ENCODE results near the gene JARID2.

Gene JARID2

DNA sequence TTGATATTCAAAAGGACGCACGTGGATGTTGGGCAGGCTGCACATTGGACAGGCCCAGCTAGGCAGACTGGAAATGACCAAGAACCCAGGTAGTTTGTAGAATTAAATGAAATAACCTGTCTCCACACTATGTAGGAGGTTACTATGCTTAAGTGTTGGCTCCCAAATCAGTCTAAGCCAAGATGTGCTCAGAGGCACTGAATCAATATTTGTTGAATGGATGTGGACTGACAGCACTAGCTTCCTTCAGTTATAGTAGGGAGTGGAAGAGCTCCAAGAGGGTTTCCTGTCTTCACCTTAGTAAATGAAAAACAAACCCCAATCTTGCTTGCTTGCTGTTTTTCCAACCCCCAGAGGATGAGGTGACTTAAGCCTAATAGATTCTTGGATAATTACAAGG lies 180.5 kb downstream of the JARID2 start:
- H3K9ac ChIP-seq (ENCODE audit: low read depth, low read length): no peak overlapping the region
- no peak overlapping the region for H3K4me3 ChIP-seq (ENCODE audit: low read length)
- no peaks in the 10 kb centered on the region for H3K36me3 ChIP-seq (ENCODE audit: insufficient read depth, low read length)
- no peak overlapping the region for H3K4me2 ChIP-seq (ENCODE audit: low read length)
- peaks cover 27% of the 10 kb centered on the region for H3K4me1 ChIP-seq (ENCODE audit: control insufficient read depth, insufficient read depth, low read length)
- no peaks in the 10 kb centered on the region for H3K9me3 ChIP-seq (replicated peaks; ENCODE audit: low read length)
- H3K27me3 ChIP-seq (ENCODE audit: control insufficient read depth, insufficient read depth, low read length): no peaks in the 10 kb centered on the region

DNA sequence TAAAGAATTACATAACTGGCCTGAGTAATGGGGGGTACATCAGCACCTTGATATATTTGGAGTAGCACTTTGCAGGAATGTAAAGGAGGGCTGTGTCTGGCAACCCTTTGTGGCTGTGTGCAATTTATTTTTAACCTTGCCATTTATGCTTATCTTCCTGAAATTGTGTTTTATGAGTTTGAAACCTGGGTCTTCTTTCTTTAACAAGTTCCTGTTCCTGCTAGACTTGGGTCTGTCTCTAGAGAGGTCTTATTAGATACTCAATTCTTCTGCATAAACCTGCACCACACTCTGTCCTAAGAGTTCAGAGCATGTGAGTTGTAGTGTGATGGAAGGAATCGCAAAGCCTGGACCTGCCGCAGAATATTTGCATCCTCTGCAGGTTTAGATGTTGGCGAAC lies 181.0 kb downstream of the JARID2 start:
- H3K4me3 ChIP-seq (ENCODE audit: low read length): no peak overlapping the region
- no peak overlapping the region for H3K9ac ChIP-seq (ENCODE audit: low read depth, low read length)
- peaks cover 32% of the 10 kb centered on the region for H3K4me1 ChIP-seq (ENCODE audit: control insufficient read depth, insufficient read depth, low read length)
- H3K36me3 ChIP-seq (ENCODE audit: insufficient read depth, low read length): no peaks in the 10 kb centered on the region
- H3K27me3 ChIP-seq (ENCODE audit: control insufficient read depth, insufficient read depth, low read length): no peaks in the 10 kb centered on the region
- no peak overlapping the region for H3K4me2 ChIP-seq (ENCODE audit: low read length)
- H3K9me3 ChIP-seq (replicated peaks; ENCODE audit: low read length): no peaks in the 10 kb centered on the region

GRCh38 chr6:15427331-15428070 lies 181.6 kb downstream of the JARID2 start:
- Histone ChIP-seq H3K9ac (ENCODE audit: low read depth, low read length) (no peak overlapping the region), H3K4me3 (ENCODE audit: low read length) (no peak overlapping the region), H3K4me2 (ENCODE audit: low read length) (no peak overlapping the region), H3K9me3 (replicated peaks; ENCODE audit: low read length) (no peaks in the 10 kb centered on the region), H3K27me3 (ENCODE audit: control insufficient read depth, insufficient read depth, low read length) (no peaks in the 10 kb centered on the region), H3K4me1 (ENCODE audit: control insufficient read depth, insufficient read depth, low read length) (peaks cover 38% of the 10 kb centered on the region), H3K36me3 (ENCODE audit: insufficient read depth, low read length) (no peaks in the 10 kb centered on the region)

DNA sequence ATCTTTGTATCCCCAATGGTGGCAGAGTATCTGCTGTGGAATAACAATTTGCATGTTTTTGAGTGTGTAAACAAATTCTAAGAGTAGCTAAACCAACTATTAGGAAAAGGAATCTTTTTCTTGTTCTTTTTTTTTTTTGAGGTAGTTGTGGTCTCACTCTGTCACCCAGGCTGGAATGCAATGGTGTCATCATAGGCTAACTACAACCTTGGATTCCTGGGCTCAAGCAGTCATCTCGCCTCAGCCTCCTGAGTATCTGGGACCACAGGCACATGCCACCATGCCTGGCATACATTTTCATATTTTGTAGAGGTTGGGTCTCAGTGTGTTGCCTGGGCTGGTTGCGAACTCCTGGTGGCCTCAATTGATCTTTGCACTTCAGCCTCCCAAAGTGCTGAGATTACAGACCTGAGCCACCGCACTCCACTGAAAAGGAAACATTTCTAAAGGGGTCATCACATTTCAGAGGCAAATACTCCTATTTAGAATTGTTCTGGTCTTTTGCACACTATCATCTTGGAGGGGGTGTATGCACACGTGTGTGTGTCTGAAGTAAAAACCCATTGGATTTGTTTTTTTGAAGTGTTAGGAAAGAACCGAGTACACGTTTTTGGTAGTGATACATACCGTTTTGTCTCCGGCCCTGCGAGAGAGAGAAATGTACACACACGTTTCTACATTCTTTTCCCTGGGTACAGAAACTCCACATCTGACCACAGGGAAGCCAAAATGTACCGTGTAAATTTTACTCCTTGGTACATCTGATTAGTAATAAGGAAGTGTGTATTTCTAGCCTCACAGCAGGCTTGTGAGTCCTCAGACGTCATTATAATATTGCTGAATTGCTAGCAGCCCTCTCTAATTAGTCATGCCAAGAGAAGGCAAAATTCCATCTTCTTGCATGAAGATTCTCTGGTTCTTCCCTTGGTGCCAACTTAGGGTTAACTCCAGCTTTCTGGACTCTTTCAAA lies 183.6 kb downstream of the JARID2 start:
- peaks cover 48% of the 10 kb centered on the region for H3K4me1 ChIP-seq (ENCODE audit: control insufficient read depth, insufficient read depth, low read length)
- H3K9ac ChIP-seq (ENCODE audit: low read depth, low read length): peak overlapping the region; percentile 63

GRCh38 chr6:15430186-15430585 lies 184.3 kb downstream of the JARID2 start:
- Histone ChIP-seq H3K4me3 (ENCODE audit: low read length) (no peak overlapping the region), H3K27me3 (ENCODE audit: control insufficient read depth, insufficient read depth, low read length) (no peaks in the 10 kb centered on the region), H3K9ac (ENCODE audit: low read depth, low read length) (peak overlapping the region; percentile 63), H3K9me3 (replicated peaks; ENCODE audit: low read length) (no peaks in the 10 kb centered on the region), H3K36me3 (ENCODE audit: insufficient read depth, low read length) (no peaks in the 10 kb centered on the region), H3K4me1 (ENCODE audit: control insufficient read depth, insufficient read depth, low read length) (peaks cover 49% of the 10 kb centered on the region), H3K4me2 (ENCODE audit: low read length) (peak overlapping the region; percentile 43)

More for the DNA sequence above, 183.6 kb downstream of the JARID2 start:
- H3K27me3 ChIP-seq (ENCODE audit: control insufficient read depth, insufficient read depth, low read length): no peaks in the 10 kb centered on the region
- no peaks in the 10 kb centered on the region for H3K36me3 ChIP-seq (ENCODE audit: insufficient read depth, low read length)
- H3K9me3 ChIP-seq (replicated peaks; ENCODE audit: low read length): no peaks in the 10 kb centered on the region
- H3K4me3 ChIP-seq (ENCODE audit: low read length): no peak overlapping the region
- H3K4me2 ChIP-seq (ENCODE audit: low read length): peak overlapping the region; percentile 67

DNA sequence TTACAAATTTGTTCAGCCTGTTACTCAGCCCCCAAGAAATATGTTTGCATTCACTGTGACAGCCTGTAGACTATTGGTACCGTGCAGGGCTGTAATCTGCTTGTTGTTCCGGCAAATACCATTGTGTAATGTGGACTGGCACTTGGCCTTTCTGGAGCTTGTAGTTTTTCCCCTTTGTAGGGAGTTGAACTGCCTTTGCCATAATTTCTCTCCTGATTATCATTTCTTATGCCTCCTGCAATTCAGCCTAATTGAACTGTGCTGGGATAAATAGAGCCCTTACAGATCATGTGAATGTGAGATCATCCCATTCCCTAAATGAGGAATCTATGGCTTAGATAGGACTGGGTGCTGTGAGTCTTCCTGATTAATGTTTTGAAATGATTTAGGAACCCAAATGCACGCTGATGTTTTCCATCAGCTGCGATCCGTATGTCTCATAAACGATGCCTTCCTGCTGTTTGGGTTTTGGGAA lies 185.1 kb downstream of the JARID2 start:
- peak overlapping the region; percentile 63 for H3K9ac ChIP-seq (ENCODE audit: low read depth, low read length)
- peak overlapping the region; percentile 2 for H3K4me3 ChIP-seq (ENCODE audit: low read length)
- peaks cover 55% of the 10 kb centered on the region for H3K4me1 ChIP-seq (ENCODE audit: control insufficient read depth, insufficient read depth, low read length)
- no peaks in the 10 kb centered on the region for H3K9me3 ChIP-seq (replicated peaks; ENCODE audit: low read length)
- H3K36me3 ChIP-seq (ENCODE audit: insufficient read depth, low read length): no peaks in the 10 kb centered on the region
- peak overlapping the region; percentile 43 for H3K4me2 ChIP-seq (ENCODE audit: low read length)
- no peaks in the 10 kb centered on the region for H3K27me3 ChIP-seq (ENCODE audit: control insufficient read depth, insufficient read depth, low read length)

- Histone ChIP-seq H3K36me3 (ENCODE audit: insufficient read depth, low read length) (no peaks in the 10 kb centered on the region), H3K4me2 (ENCODE audit: low read length) (peak overlapping the region; percentile 62), H3K27me3 (ENCODE audit: control insufficient read depth, insufficient read depth, low read length) (no peaks in the 10 kb centered on the region), H3K9me3 (replicated peaks; ENCODE audit: low read length) (no peaks in the 10 kb centered on the region), H3K9ac (ENCODE audit: low read depth, low read length) (peak overlapping the region; percentile 63), H3K4me1 (ENCODE audit: control insufficient read depth, insufficient read depth, low read length) (peaks cover 55% of the 10 kb centered on the region), H3K4me3 (ENCODE audit: low read length) (peak overlapping the region; percentile 26)
These were observed 186.1 kb downstream of the JARID2 start for GRCh38 chr6:15431762-15432483.

GRCh38 chr6:15433511-15433861 lies 187.6 kb downstream of the JARID2 start:
- Histone ChIP-seq H3K4me3 (ENCODE audit: low read length) (no peak overlapping the region), H3K27me3 (ENCODE audit: control insufficient read depth, insufficient read depth, low read length) (no peaks in the 10 kb centered on the region), H3K4me1 (ENCODE audit: control insufficient read depth, insufficient read depth, low read length) (peaks cover 55% of the 10 kb centered on the region), H3K4me2 (ENCODE audit: low read length) (no peak overlapping the region), H3K9me3 (replicated peaks; ENCODE audit: low read length) (no peaks in the 10 kb centered on the region), H3K9ac (ENCODE audit: low read depth, low read length) (no peak overlapping the region), H3K36me3 (ENCODE audit: insufficient read depth, low read length) (no peaks in the 10 kb centered on the region)

- no peak overlapping the region for H3K4me3 ChIP-seq (ENCODE audit: low read length)
- no peak overlapping the region for H3K9ac ChIP-seq (ENCODE audit: low read depth, low read length)
- no peaks in the 10 kb centered on the region for H3K36me3 ChIP-seq (ENCODE audit: insufficient read depth, low read length)
- H3K4me2 ChIP-seq (ENCODE audit: low read length): no peak overlapping the region
- H3K9me3 ChIP-seq (replicated peaks; ENCODE audit: low read length): no peaks in the 10 kb centered on the region
- H3K4me1 ChIP-seq (ENCODE audit: control insufficient read depth, insufficient read depth, low read length): peaks cover 51% of the 10 kb centered on the region
- H3K27me3 ChIP-seq (ENCODE audit: control insufficient read depth, insufficient read depth, low read length): no peaks in the 10 kb centered on the region
These were observed 188.4 kb downstream of the JARID2 start for GRCh38 chr6:15434263-15434662.

- Histone ChIP-seq H3K9ac (ENCODE audit: low read depth, low read length) (no peak overlapping the region), H3K4me1 (ENCODE audit: control insufficient read depth, insufficient read depth, low read length) (peaks cover 50% of the 10 kb centered on the region), H3K27me3 (ENCODE audit: control insufficient read depth, insufficient read depth, low read length) (no peaks in the 10 kb centered on the region)
These were observed 189.0 kb downstream of the JARID2 start for GRCh38 chr6:15434823-15435380.

DNA sequence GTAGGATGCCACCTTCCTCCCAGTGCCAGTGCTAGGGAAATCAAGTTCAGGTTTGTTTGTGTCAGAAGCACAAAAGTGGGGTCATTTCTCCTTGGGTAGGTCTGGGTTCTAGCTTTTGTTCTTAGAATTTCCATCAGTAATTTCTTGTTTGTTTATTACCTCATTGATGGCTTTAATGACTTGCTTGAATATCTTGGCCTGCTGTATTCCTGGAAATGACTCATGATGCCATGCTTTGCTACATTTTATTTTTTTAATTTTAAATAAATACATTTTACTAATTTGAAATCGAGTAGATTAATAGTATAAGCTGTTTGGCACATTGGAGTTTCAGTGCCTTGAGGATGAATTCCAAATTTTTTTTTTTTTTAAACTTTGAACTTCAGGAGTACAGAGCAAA lies 189.6 kb downstream of the JARID2 start:
- H3K4me2 ChIP-seq (ENCODE audit: low read length): no peak overlapping the region
- H3K36me3 ChIP-seq (ENCODE audit: insufficient read depth, low read length): no peaks in the 10 kb centered on the region
- no peaks in the 10 kb centered on the region for H3K27me3 ChIP-seq (ENCODE audit: control insufficient read depth, insufficient read depth, low read length)
- H3K4me3 ChIP-seq (ENCODE audit: low read length): no peak overlapping the region
- no peaks in the 10 kb centered on the region for H3K9me3 ChIP-seq (replicated peaks; ENCODE audit: low read length)
- no peak overlapping the region for H3K9ac ChIP-seq (ENCODE audit: low read depth, low read length)
- H3K4me1 ChIP-seq (ENCODE audit: control insufficient read depth, insufficient read depth, low read length): peaks cover 44% of the 10 kb centered on the region

More at GRCh38 chr6:15434823-15435380, 189.0 kb downstream of the JARID2 start:
- H3K4me3 ChIP-seq (ENCODE audit: low read length): no peak overlapping the region
- H3K36me3 ChIP-seq (ENCODE audit: insufficient read depth, low read length): no peaks in the 10 kb centered on the region
- H3K4me2 ChIP-seq (ENCODE audit: low read length): no peak overlapping the region
- no peaks in the 10 kb centered on the region for H3K9me3 ChIP-seq (replicated peaks; ENCODE audit: low read length)

All from skeletal muscle satellite cell (primary cell).